GM19035 (cell line): ENCODE measurements around the gene SCIMP.
"Not testable (repeated sequence)": the region's sequence is repeated elsewhere in the genome, so short reads cannot be mapped to it uniquely, and the experiment has no call there.

Experiments used
- ATAC-seq: cut with Tn5 transposase; IDR thresholded peaks from one replicate; pipeline ENCODE4 v1.9.1; 2021; ENCODE audit not compliant: unreplicated experiment

Gene SCIMP

DNA sequence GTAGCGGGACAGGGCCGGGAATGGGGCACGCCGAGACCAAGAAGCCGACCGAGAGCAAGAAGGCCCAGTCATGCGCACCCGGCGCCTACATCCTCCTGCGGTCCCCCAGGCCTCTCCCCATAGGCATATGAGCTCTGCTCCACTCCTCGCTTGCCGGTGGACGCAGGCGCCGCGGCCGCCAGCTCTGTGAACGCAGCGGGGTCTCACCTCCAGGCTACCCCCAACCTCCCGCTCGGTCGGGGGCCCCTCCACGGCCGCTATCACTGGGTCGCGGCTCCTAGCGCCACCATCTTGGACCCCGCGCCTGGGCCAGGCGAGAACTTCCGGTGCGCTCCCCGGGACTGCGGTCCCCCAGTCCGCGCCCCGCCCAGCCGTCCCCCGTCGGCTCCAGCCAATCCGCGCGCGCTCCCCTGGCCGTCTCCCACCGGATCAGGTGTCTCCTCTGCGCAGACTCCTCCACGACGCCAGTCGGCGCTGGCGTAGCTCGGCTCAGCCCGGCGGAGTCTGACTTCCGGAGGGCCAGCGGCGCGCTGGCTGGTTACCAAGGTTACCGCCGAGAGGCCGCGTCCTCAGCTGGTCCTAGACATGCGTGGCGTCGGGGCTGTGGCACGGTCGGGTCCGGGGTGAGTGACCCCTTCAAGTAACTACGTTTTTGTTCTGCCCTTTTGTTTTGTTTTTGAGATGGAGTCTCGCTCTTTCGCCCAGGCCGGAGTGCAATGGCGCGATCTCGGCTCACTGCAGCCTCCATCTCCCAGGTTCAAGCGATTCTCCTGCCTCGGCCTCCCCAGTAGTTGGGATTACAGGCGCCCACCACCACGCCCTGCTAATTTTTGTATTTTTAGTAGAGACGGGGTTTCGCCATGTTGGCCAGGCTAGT is 42.9 kb downstream of the SCIMP start, which contains the start of gene ZNF594:
TSS of gene ZNF594 (minus strand) at position 328 of the 877 bp plus-strand sequence. CDS start 7,612 bp downstream, outside the sequence.
- peak; percentile 97 for ATAC-seq

DNA sequence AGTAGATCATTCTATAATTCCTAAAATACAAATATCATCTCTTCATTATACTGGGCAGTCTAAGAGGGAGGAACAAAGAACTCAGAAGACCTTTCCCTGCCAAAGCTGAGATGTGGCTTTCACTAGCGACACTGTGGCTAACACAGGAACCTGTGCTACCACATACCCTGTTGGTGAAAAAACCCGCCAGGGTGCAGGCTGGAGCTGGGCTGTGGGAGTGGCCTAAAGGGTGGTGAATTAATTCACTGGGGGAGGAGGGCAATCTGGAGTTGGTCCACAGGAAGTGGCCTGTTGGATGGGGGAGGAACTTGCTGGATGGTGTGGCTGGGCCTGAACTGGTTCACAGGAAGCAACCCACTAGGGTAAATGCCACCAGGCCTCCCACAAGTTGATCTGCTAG is 50.4 kb downstream of the SCIMP start:
- no peak for ATAC-seq

DNA sequence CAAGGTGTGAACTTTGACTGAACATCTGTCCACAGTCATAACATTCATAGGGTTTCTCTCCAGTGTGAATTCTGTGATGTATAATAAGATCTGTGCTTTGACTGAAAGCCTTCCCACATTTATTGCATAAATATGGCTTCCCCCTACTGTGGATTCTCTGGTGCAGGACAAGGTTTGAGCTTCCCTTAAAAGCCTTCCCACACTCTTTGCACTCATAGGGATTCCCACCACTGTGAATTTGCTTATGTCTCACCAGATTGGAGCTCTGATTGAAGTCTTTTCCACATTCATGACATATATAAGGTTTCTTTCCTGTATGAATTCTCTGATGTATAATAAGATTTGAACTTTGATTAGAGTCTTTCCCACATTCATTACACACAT is 51.3 kb downstream of the SCIMP start:
- no peak for ATAC-seq

DNA sequence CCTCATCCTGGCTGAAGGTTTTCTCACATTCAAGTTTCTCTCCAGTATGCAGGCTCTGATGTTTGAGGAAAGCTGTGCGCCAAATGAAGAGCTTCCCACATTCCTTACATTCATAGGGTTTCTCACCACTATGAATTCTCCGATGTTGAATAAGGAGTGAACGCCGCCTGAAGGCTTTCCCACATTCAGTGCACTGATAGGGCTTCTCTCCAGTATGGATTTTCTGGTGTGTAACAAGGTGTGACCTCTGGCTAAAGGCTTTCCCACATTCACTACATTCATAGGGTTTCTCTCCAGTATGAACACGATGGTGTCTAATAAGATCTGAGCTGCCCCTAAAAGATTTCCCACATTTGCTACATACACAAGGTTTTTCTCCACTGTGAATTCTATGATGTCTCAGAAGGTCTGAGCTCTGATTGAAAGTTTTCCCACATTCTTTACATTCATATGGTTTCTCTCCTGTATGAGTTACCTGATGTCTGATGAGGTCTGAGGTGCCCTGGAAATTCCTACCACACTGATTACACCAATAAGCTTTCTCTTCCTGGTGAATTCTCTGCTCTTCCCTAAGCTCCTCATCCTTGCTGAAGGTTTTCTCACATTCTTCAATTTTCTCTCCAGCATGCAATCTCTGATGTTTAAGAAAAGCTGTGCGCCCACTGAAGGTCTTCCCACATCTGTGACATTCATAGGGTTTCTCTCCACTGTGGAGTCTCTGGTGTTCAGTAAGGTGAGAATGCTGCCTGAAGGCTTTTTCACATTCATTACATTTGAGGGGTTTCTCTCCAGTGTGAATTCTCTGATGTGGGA is 51.9 kb downstream of the SCIMP start:
- ATAC-seq, result no peak

DNA sequence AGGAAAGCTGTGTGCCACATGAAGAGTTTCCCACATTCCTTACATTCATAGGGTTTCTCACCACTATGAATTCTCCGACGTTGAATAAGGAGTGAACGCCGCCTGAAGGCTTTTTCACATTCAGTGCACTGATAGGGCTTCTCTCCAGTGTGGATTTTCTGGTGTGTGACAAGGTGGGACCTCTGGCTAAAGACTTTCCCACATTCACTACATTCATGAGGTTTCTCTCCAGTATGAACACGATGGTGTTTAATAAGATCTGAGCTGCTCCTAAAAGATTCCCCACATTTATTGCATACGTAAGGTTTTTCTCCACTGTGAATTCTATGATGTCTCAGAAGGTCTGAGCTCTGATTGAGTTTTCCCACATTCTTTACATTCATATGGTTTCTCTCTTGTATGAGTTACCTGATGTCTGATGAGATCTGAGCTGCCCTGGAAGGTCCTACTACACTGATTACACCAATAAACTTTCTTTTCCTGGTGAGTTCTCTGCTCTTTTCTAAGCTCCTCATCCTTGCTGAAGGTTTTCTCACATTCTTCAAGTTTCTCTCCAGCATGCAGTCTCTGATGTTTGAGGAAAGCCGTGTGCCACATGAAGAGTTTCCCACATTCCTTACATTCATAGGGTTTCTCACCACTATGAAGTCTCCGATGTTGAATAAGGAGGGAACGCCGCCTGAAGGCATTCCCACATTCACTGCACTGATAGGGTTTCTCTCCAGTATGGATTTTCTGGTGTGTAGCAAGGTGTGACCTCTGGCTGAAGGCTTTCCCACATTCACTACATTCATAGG is 53.0 kb downstream of the SCIMP start:
- ATAC-seq, result no peak

DNA sequence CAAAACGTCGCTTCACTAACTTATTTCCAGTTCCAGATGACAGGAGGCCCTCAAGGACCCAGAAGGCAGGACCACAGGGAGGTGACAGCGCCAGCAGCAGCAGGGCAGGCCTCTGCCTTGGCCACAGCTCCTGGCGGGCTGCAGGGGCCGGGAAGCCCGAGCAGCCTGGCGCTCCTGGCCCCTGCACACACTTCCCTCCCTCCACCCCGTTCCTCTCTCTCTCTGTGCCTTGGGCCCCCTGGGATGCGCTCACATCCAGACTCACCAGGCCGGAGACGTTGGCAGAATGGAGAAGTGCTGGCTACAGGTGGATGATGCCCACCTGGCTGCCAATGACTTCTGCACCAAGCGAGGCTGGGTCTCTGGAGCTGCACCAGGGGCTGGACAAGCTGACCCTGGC is 55.7 kb downstream of the SCIMP start:
- no peak for ATAC-seq

DNA sequence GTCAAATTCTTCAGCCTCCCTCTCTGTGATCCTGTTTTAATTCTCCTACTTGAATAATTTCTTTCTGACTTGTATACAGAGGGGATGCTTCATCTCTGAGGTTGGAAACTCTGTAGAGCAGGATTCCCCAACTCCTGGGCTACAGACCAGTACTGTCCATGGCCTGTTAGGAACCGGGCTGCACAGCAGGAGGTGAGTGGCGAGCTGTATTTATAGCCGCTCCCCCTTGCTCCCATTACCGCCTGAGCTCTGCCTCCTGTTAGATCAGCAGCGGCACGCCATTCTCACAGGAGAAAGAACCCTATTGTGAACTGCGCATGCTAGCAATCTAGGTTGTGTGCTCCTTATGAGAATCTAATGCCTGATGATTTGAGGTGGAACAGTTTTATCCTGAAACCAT is 59.6 kb downstream of the SCIMP start:
- not testable (repeated sequence) for ATAC-seq

DNA sequence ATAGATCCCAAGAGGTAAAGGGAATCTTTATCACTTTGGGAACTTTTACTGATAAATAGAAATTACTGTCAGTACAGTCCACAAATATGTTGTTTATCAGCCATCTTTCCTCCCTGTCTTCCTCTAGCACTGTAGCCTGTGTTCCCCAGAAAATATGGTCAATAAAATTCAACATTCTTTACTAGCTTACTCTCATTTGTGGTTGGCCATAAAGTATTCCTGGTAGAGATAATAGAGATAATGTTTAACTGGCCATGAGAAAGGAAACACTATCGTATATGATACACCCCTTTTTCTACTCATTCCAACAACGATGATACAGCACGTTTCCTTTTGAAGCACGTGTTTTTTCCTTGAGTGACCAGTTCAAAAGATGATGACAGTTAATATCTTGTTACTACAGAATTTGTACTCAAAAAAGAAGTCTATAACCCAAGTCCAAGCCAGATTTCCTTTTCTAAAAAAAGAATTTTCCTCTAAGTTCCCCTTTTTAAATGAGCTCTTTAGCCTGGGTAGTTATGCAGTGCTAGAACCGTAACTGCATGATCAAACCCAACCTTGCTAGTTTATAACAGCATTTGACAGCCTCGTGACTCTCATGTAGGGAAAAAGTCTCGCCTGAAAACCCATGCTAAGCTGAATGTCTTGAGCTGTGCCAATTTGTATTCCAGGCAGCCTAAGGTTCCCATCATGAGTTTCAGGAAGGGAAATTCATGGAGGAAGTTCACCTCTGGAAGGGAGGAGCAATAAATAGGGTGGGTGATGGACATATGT is 68.7 kb downstream of the SCIMP start:
- not testable (repeated sequence) for ATAC-seq

DNA sequence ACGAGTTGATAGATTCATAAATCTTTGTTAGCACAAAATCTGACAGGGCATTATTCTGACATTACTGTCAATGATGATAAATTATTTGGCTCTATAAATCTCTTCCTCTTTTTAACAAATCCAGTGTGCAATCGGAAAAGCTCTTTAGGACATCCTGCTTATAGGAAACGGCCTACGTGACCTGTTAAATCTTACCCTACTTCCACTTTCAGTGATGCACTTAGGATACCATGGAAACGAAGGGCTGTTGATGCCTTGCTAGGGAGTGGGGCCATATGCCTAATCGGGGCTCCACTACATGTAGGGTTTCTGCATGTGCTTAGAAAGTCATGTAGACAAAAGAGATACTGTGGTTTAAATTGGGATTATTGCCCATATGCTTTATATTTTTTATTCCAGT is 70.2 kb downstream of the SCIMP start:
- no peak for ATAC-seq

DNA sequence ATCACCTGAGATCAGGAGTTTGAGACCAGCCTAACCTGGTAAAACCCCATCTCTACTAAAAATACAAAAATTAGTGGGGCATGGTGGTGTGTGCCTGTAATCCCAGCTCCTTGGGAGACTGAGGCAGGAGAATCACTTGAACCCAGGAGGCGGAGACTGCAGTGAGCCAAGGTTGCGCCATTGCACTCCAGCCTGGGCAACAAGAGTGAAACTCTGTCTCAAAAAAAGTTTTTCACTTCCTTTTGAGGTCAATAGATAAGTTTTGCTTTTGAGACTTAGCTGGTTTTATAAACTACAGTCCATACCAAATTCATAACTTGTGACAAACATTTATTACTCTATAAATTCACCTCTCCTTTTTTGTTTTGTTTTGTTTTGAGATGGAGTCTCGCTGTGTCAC is 72.9 kb downstream of the SCIMP start:
- not testable (repeated sequence) for ATAC-seq

DNA sequence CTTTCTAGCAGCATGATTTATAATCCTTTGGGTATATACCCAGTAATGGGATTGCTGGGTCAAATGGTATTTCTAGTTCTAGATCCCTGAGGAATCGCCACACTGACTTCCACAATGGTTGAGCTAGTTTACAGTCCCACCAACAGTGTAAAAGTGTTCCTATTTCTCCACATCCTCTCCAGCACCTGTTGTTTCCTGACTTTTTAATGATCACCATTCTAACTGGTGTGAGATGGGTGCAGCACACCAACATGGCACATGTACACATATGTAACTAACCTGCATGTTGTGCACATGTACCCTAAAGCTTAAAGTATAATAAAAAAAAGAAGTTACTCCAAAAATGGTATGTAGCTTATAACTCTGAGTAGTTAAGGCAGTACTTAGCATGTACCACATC is 74.0 kb downstream of the SCIMP start:
- ATAC-seq, result not testable (repeated sequence)
